HG02763 (cell line): ENCODE data around the gene EPS15.
"Not testable (repeated sequence)": the region's sequence is repeated elsewhere in the genome, so short reads cannot be mapped to it uniquely, and the experiment has no call there.

Experiments
- ATAC-seq: cut with Tn5 transposase; IDR thresholded peaks from one replicate; pipeline ENCODE4 v1.9.1; 2021; ENCODE audit warnings: mild to moderate bottlenecking, moderate library complexity; ENCODE audit not compliant: unreplicated experiment

EPS15 gene

DNA sequence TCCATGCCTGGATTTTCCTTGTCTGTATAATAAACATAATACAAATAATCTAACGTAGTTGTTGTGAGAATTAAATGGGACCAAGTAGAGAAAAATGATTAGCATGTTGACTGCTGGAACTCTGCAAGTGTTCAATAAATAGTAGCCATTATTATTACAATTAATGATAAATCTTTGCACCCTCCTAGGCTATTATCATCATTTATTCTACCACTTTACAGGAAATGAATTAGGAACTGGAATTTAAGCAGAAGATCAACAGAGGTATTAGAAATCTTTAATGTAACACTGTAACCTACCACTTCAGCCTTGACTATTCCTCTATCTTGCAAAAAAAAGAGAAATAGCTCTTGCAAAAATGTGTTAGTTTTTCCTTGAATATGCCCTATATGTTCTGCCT, 126.8 kb downstream of the EPS15 start:
- no peak for ATAC-seq

DNA sequence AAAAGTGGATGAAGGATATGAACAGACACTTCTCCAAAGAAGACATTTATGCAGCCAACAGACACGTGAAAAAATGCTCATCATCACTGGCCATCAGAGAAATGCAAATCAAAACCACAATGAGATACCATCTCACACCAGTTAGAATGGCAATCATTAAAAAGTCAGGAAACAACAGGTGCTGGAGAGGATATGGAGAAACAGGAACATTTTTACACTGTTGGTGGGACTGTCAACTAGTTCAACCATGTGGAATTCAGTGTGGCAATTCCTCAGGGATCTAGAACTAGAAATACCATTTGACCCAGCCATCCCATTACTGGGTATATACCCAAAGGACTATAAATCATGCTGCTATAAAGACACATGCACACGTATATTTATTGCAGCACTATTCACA, 128.4 kb downstream of the EPS15 start:
- ATAC-seq: not testable (repeated sequence)

DNA sequence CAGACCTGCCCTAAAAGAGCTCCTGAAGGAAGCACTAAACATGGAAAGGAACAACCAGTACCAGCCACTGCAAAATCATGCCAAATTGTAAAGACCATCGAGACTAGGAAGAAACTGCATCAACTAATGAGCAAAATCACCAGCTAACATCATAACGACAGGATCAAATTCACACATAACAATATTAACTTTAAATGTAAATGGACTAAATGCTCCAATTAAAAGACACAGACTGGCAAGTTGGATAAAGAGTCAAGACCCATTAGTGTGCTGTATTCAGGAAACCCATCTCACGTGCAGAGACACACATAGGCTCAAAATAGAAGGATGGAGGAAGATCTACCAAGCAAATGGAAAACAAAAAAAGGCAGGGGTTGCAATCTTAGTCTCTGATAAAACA, 131.8 kb downstream of the EPS15 start:
- ATAC-seq: not testable (repeated sequence)

DNA sequence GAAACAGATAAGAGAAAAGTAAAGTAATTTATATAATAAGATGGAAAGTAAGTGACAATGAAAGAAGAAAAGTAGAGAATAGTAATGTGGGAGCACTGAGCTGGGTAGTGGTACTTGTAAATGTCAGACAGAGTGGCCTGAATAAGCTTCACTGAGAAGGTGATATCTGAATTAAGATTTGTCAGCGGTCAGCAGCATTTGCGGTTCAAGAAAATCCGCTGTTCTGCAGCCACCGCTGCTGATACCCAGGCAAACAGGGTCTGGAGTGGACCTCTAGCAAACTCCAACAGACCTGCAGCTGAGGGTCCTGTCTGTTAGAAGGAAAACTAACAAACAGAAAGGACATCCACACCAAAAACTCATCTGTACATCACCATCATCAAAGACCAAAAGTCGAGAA, 132.8 kb downstream of the EPS15 start:
- not testable (repeated sequence) for ATAC-seq

DNA sequence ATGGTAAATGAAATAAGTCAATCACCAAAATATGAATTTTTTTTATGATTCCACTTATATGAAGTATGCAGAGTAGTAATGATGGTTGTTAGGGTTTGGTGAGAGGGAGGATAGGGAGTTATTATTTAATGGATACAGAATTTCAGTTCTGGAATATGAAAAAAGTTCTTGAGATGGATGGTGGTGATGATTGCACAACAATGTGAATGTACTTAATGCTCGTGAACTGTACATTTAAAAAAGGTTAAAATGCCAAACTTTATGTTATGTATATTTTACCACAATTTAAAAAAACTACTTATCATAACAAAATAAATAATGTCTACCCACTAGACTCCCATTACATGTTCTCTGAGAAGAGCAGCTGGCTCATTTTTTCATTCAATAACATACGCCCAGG, 133.3 kb downstream of the EPS15 start:
- ATAC-seq: no peak

DNA sequence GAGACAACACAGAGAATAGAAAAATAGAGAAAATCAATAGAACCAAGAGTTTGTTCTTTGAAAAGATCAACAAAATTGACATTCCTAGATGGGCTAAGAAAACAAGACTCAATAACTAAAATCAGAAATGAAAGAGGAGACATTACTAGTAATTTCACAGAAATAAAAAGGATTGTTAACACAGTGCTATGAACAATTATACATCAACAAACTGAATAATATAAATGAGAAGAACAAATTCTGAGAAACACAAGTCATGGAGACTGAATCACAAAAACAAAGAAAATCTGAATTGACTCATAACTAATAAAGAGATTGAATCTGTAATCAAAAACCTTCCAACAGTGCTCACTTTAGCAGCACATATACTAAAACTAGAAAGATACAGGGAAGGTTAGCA, 137.1 kb downstream of the EPS15 start:
- no peak for ATAC-seq

DNA sequence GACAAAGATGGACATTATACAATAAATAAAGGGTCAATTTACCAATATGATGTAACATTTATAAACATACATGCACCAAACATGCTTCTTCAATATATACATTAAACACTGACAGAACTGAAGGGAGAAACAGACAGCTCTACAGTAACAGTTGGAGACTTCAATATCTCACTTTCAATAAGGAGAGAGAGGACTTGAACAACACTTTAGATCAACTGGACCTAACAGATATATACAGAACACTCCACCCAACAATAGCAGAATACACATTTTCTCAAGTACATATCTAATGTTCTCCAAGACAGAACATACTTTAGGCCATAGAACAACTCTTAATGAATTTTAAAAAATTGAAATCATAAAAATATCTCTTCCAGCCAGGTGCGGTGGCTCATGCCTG, 138.1 kb downstream of the EPS15 start:
- no peak for ATAC-seq

DNA sequence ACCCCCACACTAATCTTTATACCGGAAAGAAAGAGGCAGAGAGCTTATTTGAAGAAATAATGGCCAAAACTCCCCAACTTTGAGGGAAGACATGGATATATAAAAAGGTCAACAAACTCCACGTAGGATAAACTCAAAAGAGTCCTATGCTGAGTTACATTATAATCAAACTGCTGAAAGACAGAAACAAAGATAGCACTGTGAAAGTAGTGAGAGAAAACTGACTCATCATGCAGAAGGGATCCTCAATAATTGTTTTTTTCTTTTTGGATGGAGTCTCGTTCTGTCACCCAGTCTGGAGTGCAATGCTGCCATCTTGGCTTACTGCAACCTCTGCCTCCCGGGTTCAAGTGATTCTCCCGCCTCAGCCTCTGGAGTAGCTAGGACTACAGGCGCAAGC, 140.2 kb downstream of the EPS15 start:
- ATAC-seq: no peak

DNA sequence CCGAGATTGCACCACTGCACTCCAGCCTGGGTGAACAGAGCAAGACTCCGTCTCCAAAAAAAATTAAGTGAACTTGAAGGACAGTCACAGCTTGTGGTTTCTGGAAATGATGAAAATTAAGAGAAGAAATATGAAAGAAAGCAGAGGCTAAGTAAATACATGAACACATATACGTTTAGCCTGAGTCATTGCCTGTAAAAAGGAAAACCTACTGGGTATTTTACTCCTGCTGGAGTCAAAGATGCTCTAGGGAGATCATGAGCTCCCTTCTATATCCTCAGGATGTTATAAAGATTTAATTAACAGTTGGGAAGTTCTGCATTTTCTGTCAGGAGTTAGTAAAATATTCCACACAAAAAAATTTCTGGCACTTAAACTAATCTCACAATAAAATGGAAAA, 145.2 kb downstream of the EPS15 start:
- ATAC-seq: no peak

DNA sequence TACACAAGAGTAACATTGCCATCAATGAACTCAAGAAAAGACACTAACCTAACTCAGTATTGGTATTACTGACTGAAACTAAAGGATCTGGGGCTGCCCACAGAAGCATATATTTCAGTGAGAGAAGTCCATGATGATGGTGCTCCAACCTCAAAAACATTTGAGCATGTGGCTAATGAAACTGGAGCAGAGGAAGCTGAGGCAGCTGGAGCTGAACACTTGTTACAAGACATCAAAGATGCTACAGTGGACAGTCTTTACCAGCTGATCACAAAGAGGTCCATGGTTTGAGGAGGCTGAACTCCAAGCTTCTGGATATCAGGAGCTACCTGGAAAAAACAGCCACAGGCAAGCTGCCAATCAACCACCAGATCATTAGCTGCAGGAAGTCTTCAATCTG, 146.5 kb downstream of the EPS15 start:
- no peak for ATAC-seq

DNA sequence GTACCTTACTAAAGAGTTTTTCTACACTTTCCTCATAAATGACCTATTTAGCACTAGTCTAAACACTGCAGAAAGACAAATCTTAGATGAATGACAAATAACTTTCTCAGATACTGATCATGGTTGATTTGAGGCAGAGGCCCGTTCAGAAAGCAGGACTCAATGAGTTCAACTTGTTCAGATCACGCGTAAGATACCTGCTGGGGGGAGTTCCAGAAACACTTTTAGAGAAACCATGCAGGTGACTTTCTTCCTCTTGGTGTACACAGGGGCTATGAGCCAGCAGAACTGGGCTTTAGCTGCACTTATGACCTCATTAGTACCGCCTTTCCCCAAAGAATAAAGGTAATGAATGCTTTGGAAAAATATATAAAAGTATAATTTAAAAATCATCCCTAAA, 149.9 kb downstream of the EPS15 start:
- no peak for ATAC-seq

DNA sequence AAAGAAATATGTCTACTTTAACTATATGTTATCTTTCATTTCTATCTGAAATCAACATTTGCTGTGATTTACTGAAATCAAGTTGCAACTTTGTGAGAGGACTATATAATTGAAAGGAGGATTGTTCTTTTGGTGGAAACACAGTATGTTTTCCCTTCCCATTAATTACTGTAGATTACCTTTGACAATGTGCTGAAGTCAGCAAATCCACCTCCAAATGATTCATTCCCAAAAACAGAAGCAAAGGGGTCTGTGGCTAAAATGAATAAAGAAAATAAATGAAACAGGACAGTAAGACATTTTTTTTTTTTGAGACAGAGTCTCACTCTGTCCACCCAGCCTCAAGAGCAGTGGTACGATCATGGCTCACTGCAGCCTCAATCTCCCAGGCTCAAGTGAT, 153.3 kb downstream of the EPS15 start:
- ATAC-seq: no peak

DNA sequence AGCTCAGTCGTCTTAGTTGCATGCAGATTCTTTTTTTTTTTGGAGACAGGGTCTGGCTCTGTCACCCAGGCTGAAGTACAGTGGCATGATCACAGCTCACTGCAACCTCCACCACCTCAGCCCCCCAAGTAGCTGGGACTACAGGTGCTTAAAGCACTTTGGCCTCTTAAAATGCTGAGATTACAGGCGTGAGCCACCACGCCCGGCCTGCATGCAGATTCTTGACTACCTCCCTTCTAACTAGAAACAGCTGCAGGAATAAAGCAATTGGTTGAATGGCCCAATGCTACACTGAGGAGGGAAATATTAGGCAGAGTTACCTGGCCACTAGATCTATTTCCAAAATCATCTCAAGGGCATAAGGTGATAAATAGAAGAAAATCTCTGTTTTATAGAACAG, 159.2 kb downstream of the EPS15 start:
- no peak for ATAC-seq

DNA sequence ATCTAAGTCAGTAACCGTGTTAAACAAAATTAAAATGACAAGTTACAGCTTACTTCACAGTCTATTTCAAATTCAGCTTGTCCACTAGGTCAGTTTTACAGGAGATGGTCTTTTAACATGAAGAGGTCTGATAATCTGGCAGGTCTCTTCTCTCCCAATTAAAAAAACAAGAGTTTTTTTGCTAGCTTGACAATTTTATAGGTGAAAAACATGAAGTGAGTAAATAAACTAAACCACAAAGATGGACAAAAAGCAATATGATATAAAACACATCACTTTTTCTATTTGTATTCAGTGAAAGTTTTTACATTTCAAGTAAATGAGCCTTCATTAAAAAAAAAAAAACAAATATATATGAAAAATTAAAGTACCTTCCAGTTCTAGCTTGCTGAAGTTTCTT, 163.7 kb downstream of the EPS15 start:
- no peak for ATAC-seq

DNA sequence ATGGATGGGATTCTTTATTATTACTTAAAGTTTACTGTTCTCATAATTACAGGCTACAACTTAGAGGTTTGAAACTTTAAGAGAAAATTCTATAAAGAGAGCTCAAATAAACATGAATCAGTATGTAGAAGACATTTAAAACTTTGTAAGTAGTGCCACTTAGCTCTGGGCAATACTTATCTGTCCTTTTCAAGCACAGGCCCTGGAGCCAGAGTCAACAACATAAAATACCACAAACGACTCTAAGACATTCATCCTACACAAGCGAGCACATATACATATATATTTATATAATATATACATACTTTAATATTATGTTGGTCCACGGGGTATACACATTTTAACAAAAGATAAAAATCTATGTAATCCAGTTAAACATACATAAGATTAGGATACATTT, 164.7 kb downstream of the EPS15 start:
- ATAC-seq: no peak

DNA sequence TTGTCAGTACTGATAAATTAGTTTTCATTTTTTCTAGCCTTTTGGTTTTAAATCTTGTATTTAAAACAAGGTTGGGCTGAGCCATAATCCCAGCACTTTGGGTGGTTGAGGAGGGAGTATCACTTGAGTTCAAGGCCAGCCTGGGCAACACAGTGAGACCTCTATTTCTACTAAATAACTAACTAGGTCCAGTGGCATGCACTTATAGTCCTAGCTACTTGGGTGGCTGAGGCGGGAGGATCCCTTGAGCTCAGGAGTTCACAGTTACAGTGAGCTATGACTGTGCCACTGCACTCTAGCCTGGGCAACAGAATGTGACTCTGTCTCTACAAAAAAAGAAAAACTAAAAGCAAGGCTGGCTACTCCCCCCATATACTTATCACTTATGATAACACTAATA, 167.2 kb downstream of the EPS15 start:
- ATAC-seq: no peak

DNA sequence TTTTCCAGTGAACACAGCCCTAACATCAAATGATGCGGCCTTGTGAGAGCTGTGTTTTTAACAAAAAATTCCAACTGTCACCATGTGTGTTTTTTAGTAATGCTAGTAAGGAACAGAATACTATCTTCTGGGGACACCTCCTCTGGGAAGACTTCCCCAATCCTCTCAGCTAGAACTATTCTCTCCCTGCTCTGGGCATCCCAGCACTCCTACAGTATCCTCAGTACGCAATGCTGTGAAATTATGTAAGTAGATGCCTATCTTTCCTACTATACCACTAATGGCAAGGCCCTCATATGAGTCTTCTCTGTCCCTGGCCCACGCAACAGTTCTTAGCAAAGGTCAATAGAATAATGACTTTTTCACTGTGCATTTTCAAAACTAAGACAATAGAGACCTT, 169.2 kb downstream of the EPS15 start:
- no peak for ATAC-seq

DNA sequence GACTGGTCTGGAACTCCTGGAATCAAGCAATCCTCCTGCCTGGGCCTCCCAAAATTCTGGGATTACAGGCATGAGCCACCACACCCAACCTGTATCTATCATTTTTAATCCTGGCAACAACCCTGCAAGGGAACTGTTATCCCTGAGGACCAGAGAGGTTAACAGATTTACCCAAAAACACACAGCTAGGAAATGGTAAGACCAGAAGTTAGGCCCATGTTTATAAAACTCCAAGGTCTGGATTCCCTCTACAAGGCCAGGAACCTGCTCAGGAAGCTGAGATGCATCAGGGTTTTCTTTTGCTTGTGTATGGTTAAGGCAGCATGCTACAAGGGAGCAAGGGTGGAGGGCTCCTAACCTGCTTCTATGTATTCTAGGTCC, 170.9 kb downstream of the EPS15 start:
- no peak for ATAC-seq

DNA sequence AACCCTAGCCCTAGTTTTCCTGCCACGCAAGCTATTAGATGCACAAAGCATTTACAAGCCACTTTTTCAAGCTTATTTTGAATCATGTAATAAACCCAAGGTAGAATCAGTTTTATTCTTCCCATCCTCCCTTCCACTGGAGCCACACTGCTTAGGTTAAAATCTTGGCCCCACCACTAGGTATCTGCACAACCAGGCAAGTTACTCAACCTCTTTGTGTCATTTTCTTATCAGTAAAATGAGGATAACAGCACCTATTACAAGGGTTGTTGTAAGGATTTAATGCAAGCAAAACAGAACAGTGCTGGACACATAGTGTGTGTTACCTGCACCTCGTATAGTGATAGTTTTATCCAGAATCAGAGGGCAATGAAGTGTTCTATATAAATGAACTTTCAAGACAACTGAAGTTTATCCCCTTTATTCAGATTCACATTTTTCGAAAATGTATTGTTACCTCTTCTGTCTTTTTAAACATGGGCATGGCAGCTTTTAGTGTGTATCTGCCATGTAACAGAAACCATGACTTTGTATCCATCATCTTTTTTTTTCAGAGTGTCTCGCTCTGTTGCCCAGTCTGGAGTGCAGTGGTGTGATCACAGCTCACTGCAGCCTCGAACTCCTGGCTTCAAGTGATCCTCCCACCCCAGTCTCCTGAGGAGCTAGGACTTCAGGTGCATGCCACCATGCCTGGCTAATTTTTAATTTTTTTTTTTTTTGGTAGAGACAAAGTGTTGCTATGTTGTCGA, 171.5 kb downstream of the EPS15 start:
- ATAC-seq: no peak

DNA sequence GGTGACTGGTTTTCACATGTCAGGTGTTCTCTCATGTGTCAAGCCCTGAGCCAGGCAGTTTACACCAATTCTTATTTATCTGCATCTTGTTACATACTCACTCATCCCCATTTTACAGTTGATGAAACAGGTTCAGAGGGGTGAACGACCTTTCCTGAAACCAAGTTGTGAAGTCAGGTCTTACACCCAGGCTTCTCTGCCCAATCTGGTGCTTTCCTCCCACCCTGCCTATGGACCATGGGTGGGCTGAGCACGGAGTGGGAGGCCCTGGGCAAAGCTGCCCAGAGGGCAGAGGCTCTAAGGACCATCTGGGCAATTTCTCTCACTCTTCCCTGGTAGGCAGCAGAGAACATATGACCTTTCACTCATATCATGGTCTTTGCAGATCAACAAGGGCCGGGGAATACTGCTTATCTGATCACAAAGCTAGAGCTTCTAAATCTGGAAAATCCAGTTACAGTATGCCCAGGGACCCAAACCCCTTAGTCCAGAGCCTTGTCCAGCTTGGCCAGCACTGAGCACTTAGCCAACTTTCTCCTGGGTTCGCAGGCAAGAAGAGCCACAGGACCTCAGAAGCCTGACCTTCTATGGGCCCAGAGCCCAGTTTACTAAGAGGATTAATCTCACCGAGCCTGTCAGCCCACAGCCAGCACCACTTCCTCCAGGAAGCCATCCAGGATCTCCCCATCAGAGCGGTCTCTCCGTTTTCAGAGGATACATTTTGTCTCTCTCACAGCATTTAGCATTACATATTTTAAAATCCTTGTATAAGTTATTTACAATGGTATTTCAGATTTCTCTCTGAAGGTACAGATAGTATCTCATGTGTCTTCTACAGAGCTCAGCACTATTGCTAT, 172.8 kb downstream of the EPS15 start:
- ATAC-seq: no peak

DNA sequence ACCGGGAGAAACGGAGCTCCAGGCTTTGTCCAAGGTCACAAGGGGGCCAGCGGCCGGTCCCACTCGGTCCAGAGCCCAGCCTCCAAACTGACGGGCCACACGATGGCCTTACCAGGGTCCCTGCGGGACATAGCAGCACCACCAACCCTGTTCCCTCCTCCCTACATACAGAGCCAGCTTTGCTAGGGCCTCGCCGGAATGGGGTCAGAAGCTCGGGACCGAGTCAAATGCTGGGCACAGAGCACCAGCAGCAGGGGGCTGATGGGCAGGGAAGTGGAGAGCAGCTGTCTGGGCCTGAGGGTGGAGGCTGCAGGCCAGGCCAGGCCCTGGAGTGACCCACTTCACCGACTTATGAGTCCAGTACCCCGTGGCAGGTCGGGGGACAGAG, 173.8 kb downstream of the EPS15 start:
- no peak for ATAC-seq

DNA sequence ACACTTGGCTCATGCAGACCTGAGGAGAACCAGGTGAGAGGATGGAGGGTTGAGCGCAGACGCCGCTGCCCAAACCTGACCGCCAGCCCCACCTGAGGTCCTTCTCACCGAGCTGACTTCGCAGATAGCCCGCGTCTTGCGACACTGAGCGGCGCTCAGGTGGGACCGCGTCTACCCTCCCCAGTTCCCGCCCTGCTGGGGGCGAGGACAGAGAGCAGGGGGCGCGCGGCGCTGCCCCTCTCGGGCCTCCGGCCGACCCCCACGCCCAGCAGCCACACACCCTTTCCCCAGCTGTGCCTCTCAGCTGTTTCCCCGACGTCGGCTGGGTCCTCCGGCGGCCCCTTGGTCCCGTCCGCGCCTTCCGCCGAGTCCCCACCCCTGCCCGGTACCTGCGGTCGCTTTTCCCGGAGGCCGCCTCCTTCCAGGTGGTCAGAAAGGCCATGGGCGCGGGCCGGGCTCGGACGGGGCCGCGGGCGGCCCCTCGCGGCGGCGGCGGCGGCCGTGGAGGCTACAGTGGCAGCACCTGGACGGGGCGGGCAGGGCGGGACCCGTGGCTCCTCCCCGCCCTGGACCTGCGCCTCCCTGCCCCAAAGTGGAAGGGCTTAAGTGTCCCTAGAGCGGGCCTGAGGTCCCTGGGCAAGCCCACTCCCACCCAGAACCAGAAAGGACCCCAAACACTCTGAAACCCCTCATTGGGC, 174.3 kb downstream of the EPS15 start:
- no peak for ATAC-seq
